ENCODE data around the gene FCRL2.

DNA sequence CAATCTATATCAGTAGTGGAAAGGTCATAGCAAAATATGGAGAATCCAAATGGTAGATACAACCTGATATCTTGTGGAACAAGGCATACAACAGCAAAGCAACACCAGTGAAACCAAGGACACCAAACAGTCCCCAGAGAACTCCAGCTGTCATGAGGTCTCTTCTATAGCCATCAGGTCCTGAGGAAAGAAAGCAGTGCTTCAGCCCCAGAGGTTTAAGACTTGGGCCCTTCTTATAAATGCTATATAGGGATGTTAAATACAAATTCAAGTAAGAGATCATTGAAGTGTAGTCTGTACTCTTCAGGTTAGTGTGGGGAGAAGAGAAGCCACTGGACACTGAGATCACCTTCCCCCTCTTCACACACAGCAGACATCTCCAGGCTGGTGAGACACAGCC is 10.1 kb downstream of the FCRL2 start:
- no peak for TF ChIP-seq SUZ12 (IDR thresholded peaks at IDR 0.05; ENCODE audit: extremely low read depth, insufficient read depth, insufficient read length)
- TF ChIP-seq YY1 (IDR thresholded peaks at IDR 0.05; ENCODE audit: insufficient read depth, insufficient read length): no peak

Measured in NT2/D1 (cell line).